HepG2 (cell line): ENCODE results near the gene MPP3.

Experiments
- ATM ChIP-seq: fragments of 450-650 bp; IDR thresholded peaks from 2 replicates; pipeline ENCODE4 v1.7.1; 2017; ENCODE audit warnings: mild to moderate bottlenecking, borderline replicate concordance
- CEBPB ChIP-seq: IDR thresholded peaks from 2 replicates; pipeline ENCODE4 v1.6.1; 2011; ENCODE audit warnings: low read depth, low read length, improper control_type of control experiment, borderline replicate concordance
- EHMT2 ChIP-seq: fragments of 200-600 bp; sonication (generic); IDR thresholded peaks from 2 replicates; pipeline ENCODE4 v1.7.0; 2017; ENCODE audit warnings: antibody characterized with exemption, low read depth, low read length, borderline replicate concordance
- EZH2 ChIP-seq: conservative IDR thresholded peaks from 2 replicates; pipeline ENCODE4 v1.6.1; 2012; ENCODE audit warnings: mild to moderate bottlenecking, low read depth, low read length, moderate library complexity
- JUNB ChIP-seq: sonication (generic); formaldehyde crosslinking; IDR thresholded peaks from 2 replicates; pipeline ENCODE4 v1.8.0; 2022; ENCODE audit warnings: missing genetic modification reagents, mild to moderate bottlenecking, borderline replicate concordance
- NFRKB ChIP-seq: fragments of 450-650 bp; IDR thresholded peaks from 2 replicates; pipeline ENCODE4 v1.6.1; 2017
- PHF20 ChIP-seq: sonication (generic); formaldehyde crosslinking; IDR thresholded peaks from 2 replicates; pipeline ENCODE4 v1.5.0; 2020; ENCODE audit warnings: mild to moderate bottlenecking, missing genetic modification reagents
- POLR2A ChIP-seq, 2 experiments: IDR thresholded peaks; 2 replicates each; pipeline ENCODE4 v1.6.1; 2011; ENCODE audit warnings: low read depth in 2 of 2, low read length in 2 of 2, mild to moderate bottlenecking in 1 of 2, moderate library complexity in 1 of 2; ENCODE audit not compliant: insufficient read depth in 1 of 2
- SETDB1 ChIP-seq: sonication (generic); formaldehyde crosslinking; IDR thresholded peaks from 2 replicates; pipeline ENCODE4 v1.5.1; 2020; ENCODE audit warnings: missing genetic modification reagents, mild to moderate bottlenecking, borderline replicate concordance
- SMAD3 ChIP-seq: sonication (generic); formaldehyde crosslinking; IDR thresholded peaks from 2 replicates; pipeline ENCODE4 v1.4.0; 2020; ENCODE audit warnings: missing genetic modification reagents
- TF ChIP-seq, protein P1 (sequence below): sonication (generic); formaldehyde crosslinking; IDR thresholded peaks from 2 replicates; pipeline ENCODE4 v1.5.0; 2020; ENCODE audit warnings: mild to moderate bottlenecking, missing genetic modification reagents, moderate library complexity
- TF ChIP-seq, protein P2 (sequence below): sonication (generic); formaldehyde crosslinking; IDR thresholded peaks from 2 replicates; pipeline ENCODE4 v1.4.0; 2020; ENCODE audit warnings: missing genetic modification reagents, borderline replicate concordance

DNA sequence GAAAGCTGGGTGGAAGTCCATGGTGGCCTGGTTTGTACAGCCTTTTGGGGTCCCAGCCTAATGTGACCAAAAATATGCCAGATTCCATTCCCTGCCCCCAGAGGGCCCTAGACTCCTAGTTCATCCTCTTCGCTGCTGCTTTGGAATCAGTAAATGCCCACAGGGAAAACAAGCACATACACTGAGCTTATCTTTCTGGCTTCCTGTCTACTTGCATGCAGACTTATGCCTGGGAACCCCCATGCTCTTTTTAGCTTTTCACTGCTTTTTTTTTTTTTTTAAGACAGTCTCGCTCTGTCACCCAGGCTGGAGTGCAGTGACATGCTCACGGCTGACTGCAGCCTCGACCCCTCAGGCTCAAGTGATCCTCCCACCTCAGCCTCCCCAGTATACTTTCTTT, 7.9 kb upstream of the MPP3 start:
- TF ChIP-seq CEBPB (no peak), JUNB (CRISPR knock-in tag) (no peak), ATM (no peak), POLR2A (IDR thresholded peaks at IDR 0.05; ENCODE audit: insufficient read depth in 1 of 2, low read depth in 2 of 2, low read length in 2 of 2) (no peak), SMAD3 (no peak), EHMT2 (no peak), SETDB1 (CRISPR knock-in tag) (no peak), NFRKB (no peak), PHF20 (CRISPR knock-in tag) (no peak), EZH2 (no peak)
- TF ChIP-seq, protein P1, sequence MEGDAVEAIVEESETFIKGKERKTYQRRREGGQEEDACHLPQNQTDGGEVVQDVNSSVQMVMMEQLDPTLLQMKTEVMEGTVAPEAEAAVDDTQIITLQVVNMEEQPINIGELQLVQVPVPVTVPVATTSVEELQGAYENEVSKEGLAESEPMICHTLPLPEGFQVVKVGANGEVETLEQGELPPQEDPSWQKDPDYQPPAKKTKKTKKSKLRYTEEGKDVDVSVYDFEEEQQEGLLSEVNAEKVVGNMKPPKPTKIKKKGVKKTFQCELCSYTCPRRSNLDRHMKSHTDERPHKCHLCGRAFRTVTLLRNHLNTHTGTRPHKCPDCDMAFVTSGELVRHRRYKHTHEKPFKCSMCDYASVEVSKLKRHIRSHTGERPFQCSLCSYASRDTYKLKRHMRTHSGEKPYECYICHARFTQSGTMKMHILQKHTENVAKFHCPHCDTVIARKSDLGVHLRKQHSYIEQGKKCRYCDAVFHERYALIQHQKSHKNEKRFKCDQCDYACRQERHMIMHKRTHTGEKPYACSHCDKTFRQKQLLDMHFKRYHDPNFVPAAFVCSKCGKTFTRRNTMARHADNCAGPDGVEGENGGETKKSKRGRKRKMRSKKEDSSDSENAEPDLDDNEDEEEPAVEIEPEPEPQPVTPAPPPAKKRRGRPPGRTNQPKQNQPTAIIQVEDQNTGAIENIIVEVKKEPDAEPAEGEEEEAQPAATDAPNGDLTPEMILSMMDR (CRISPR knock-in tag): peak; percentile 54
- TF ChIP-seq, protein P2, sequence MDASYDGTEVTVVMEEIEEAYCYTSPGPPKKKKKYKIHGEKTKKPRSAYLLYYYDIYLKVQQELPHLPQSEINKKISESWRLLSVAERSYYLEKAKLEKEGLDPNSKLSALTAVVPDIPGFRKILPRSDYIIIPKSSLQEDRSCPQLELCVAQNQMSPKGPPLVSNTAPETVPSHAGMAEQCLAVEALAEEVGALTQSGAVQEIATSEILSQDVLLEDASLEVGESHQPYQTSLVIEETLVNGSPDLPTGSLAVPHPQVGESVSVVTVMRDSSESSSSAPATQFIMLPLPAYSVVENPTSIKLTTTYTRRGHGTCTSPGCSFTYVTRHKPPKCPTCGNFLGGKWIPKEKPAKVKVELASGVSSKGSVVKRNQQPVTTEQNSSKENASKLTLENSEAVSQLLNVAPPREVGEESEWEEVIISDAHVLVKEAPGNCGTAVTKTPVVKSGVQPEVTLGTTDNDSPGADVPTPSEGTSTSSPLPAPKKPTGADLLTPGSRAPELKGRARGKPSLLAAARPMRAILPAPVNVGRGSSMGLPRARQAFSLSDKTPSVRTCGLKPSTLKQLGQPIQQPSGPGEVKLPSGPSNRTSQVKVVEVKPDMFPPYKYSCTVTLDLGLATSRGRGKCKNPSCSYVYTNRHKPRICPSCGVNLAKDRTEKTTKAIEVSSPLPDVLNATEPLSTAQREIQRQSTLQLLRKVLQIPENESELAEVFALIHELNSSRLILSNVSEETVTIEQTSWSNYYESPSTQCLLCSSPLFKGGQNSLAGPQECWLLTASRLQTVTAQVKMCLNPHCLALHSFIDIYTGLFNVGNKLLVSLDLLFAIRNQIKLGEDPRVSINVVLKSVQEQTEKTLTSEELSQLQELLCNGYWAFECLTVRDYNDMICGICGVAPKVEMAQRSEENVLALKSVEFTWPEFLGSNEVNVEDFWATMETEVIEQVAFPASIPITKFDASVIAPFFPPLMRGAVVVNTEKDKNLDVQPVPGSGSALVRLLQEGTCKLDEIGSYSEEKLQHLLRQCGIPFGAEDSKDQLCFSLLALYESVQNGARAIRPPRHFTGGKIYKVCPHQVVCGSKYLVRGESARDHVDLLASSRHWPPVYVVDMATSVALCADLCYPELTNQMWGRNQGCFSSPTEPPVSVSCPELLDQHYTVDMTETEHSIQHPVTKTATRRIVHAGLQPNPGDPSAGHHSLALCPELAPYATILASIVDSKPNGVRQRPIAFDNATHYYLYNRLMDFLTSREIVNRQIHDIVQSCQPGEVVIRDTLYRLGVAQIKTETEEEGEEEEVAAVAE (CRISPR knock-in tag): no peak
